ENCODE results near the gene UBE2R2.
"Not testable (repeated sequence)": the region's sequence is repeated elsewhere in the genome, so short reads cannot be mapped to it uniquely, and the experiment has no call there.

UBE2R2 gene

DNA sequence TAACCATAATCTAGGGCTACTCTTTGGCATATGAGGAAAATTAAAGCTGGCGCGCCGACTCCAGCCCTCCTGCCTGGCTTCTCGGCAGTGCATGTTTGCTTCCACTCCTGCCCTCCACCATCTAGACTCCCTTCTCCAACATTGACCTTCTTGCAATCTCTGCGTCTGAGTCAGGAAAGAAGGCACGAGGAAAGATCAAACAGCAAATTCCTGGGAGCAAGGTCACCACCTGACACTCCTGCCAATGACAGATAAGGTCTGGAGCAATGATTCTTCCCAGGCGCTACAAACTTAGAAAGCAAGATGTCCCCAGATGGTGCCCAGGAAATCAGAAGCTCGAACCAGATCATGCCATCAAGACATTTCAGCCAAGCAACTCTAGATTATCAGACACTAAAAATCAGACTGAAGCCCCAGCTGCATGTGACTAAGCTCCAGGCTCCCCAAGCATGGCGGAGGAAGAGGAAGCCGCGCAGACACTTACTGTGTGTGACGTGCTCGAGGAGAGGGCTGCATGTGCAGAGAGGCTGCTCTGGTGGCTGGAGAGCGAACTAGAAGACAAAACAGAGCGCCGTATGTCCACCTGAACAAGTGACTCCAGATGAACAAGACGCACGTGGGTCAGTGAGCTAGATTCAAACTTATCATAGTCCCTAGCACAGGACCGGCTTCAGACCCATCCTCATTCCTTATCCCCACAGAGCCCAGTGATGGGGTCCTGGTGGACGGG, 115.3 kb downstream of the UBE2R2 start:
- DNase-seq, result no peak

DNA sequence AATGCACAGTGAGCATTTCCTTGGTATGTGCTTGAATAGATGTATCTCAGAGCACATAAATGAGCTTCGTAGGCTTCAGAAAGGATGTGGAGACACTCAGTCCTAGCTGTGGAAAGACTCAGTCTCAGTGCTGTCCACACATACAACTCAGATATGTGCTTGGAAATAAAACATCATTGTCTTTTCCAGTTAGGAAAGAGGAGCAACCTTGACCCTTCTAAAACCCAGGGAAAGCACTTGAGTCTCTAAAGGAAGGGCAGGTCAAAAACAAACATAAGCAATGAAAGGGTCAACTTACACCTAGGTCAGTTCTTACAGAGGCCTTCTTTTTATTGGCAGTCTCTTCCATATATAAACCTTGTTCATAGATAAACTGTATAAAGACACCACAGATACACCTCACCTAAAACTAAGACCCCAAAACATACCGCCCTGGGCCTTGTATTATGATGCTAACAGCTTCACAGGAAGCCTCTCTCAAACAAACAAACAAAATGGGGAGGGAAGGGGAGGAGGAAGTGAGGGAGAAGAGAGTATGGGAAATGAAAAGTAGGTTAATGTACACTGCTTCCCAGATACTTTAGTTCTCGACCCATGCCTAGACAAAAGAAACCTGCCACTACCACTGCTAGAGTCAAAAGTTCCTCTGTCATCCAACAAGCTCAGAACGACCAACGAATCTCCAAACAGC, 117.4 kb downstream of the UBE2R2 start:
- DNase-seq, result no peak

DNA sequence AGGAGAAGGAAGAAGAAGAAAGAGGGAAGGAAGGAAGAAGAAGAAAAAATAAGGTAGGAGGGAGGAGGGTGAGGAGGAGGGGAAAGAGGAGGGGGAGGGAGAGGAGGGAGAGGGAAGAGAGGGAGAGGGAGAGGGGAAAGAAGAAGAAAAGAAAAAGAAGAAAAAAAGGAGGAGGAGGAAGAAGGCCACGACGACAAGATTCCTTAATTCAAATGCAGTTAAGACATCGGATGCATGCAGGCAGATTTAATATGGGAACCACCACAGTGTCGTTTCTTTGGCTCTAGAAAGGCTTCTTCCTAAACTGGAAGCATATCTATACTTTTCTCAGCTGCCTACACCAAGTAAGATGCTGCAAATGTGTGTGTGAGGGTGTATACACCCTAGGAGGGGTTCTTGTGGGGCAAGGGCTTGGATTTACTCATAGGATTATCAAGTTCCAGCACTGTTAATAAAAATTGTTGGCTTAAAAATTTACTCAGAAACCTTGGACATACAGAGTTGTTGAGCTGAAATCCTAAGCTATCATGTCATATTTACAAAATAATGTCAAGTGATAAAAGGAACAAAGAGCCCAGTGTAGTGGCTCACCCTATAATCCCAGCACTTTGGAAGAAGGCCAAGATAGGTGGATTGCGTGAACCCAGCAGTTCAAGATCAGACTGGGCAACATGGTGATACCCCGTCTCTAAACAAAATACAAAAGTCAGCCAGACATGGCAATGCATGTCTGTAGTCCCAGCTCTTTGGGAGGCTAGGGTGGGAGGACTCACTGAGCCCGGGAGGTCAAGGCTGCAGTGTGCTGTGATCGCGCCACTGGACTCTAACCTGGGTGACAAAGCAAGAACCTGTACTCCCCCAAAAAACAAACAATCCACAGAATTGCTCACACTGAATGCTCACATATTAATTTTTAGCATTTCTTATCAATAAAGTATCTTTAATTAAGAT, 123.2 kb downstream of the UBE2R2 start:
- DNase-seq, result no peak

DNA sequence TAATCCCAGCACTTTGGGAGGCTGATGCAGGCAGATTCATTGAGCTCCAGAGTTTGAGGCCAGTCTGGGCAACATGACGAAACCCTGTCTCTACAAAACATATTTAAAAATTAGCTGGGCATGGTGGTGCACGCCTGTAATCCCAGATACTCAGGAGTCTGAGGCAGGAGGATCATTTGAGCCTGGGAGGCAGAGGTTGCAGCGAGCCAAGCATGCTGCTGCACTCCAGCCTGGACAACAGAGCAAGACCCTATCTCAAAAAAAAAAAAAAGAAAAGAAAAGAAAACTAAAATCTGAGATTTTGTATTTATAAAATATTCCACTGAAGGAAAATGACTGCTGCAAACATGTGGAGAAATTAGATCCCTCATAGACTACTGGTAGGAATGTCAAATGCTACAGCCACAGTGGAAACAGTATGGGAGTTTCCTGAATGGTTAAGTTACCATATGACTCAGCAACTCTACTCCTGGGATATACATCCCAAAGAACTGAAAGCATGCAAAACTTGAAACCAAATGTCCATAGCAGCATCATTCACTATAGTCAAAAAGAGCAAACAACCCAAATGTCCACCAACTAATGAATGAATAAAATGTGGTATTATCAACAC, 125.6 kb downstream of the UBE2R2 start:
- DNase-seq, result no peak

DNA sequence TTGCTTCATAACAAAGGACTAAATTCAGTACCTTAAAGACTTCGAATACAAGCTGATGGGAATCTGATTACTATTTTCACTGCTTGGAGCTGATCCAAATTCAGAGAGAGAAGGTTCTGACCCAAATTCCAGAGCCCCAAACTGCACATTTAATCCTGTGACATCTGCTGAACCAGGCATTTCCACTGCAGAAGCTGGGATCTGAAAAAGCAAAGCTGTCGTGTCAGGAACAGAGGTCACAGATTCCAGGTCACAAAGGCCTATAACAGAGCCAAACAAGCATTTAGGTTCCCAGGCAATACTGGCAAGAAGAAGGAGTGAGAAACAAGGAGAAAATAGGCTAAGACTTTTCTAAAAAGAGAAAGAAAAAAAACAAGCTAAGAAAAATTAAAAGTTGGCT, 126.4 kb downstream of the UBE2R2 start:
- no peak for DNase-seq

DNA sequence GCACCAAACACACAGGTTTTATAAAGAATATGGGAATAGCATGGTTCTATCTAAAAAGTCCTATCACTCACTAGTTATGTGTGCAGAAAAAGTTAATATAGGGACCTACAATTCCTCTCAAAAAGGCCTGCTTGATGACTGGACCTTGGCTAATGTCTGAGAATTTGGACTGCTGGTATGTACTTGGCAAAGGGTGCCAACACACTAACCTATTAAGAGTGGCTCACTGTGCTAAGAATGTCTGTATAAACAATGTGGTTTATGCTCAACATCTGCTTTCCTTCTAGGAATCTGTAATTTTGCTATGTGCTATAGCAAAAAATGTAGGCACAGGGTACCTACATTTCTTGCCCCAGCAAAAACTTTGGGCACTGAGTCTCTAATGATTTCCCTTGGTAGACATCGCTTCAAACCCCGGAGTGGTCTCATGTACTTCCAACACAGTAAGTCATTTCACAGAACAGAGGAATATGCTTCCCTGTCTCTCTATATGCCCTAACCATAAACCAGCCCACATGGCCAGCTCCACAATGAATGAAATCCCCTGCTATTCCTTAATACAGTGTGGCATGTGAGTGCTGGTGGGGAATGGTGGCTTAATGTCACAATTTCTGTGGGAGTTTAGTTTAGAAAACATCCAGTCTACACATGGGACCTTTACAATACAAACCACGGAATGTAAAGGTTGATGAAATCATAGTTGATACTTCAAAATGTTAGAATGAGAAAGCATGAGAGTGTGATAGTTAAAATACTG, 130.0 kb downstream of the UBE2R2 start:
- DNase-seq, result no peak

DNA sequence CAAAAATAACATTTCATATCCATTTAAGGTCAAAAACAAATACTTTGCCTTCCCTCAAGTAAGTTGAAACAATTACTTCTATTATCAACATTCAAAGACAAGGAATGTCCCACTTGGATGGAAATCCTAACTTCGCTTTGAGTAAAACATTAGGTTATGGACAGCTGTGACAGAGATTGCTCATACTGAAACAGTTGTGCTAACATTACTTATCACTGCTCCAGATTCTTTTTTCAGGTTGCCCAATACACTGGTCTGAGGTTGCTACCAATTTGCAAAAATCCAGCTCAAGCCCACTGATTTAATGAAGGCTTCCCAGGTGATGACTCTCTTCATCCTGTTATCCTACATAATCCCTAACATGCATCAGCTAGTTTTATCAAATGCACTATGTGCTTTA, 133.4 kb downstream of the UBE2R2 start:
- DNase-seq, result no peak

DNA sequence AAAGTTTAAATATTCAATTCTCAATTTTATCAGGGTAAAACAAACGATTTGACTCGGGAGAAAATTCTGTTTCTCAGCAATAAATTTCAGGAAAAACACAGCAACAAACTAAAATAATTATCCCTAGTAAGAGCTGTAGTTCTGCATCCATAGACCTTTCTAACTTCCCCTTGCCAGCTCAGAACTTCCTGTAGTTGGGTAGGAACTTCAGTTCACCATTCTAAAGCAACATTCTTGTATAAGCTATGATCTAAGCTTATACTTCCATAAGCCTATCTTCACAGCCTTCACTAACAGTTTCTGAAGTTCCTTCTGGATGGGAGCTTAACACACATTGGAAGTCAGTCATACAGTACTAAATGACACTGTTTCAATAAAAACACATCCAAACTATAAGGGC, 135.1 kb downstream of the UBE2R2 start:
- DNase-seq, result no peak

DNA sequence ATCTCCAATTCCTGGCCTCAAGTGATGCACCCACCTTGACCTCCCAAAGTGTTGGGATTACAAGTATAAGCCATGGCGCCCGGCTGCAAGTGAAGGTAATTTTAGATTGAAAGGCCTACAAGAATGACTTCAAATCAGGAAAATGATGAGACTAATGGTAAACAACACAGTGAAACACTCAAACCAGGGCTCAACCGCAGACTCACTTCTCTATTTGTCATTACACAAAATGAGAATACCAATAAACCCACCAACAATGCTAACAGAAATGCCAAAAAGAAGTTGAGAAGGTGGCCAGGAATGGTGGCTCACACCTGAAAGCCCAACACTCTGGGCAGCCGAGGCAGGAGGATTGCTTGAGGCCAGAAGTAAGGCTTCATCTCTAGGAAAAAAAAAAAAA, 139.6 kb downstream of the UBE2R2 start:
- no peak for DNase-seq

DNA sequence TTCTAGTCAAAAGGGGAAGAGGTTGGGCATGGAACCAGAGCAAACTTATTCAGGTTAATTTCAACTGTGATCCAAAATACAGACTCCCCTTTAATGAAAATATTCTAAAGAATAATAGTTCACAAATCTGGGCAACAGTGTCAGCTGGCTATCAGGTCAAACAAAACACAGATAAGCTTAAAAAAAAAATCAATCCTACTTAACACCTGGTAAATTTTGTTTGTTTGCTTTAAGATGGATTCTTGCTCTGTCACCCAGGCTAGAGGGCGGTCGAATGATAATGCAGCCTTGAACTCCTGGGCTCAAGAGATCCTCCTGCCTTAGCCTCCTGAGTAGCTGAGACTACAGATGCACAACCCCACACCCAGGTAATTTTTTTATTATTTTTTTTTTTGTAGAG, 142.8 kb downstream of the UBE2R2 start:
- no peak for DNase-seq

DNA sequence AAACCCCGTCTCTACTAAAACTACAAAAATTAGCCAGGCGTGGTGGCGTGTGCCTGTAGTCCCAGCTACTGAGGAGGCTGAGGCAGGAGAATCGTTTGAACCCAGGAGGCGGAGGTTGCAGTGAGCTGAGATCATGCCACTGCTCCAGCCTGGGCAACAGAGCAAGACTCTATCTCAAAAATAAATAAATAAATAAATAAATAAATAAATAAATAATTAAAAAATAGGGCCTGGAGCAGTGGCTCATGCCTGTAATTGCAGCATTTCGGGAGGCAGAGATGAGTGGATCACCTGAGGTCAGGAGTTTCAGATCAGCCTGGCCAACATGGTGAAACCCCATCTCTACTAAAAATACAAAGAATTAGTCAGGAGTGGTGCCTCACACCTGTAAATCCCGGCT, 145.5 kb downstream of the UBE2R2 start:
- DNase-seq, result not testable (repeated sequence)

DNA sequence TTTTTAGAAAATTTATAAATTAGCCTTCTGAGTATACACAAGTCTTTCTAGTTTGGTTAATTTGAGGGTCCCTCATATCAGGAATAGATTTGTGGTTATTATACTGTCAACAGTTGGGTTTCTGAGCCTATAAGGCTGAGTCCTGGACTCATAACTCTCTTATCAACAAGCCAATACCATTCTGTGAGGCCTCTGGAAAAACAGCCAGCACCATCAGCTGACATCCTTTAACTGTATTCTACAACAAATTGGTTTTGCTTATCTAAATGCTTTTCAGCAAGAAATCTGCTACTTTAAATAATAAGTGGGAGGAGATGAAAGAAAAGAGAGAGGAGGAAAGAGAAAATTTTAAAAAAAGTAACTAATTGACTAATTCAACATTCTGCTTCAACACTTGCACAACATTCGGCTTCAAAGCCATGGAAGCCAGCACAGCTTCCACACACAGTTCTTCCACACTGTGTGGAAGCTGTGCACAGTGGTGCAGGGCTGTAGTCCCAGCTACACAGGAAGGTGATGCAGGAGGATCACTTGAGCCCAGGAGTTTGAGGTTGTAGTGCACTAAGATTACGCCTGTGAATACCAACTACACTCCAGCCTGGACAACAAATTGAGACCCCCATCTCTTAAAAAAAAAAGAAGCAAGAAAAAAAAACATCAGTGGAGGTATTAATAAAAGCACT, 147.3 kb downstream of the UBE2R2 start:
- no peak for DNase-seq
